HG03565 (cell line): ENCODE measurements around the gene HDAC1.
"Not testable (repeated sequence)": the region's sequence is repeated elsewhere in the genome, so short reads cannot be mapped to it uniquely, and the experiment has no call there.

ENCODE experiments used
- ATAC-seq: cut with Tn5 transposase; IDR thresholded peaks from one replicate; pipeline ENCODE4 v1.9.1; 2021; ENCODE audit warnings: mild to moderate bottlenecking, moderate library complexity; ENCODE audit not compliant: unreplicated experiment

Gene HDAC1

DNA sequence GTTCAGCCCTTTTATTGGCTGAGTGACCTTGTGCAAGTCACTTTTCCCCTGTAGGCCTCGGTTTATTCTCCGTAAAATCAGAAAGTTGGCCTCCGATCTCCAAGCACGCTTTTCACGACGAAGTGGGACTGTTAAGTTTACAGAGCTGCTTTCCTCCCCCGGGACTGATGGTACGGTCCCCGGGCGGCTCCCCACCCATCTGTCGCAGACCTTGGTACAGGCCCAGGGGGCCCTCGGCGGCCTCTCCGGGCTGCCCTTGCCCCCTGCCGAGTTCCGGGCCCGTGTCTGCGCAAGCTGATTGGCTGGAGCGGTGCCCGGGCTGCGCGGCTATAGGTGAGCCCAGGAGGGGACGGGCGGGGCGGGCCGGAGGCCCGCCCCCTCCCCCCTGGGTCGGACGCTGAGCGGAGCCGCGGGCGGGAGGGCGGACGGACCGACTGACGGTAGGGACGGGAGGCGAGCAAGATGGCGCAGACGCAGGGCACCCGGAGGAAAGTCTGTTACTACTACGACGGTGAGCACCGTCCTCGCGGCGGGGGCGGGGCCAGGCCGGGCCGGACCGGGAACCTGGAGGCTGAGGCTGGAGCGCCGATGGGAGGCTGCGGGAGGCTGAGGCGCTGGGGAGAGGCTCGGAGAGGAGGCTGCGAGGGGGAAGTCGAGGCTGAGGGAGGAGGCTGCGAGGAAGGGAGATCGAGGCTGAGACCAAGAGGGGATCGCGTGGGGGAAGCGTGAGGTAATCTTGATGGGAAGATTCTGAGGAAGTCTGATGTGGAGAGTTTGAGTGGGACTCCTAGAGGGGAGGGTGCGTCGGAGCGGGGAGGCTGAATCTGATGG lies at the start of gene HDAC1:
Gene HDAC1 (plus strand): TSS at position 376 of the 831 bp plus-strand sequence. CDS start 87 bp downstream, at position 463.
- ATAC-seq: peak; percentile 96

DNA sequence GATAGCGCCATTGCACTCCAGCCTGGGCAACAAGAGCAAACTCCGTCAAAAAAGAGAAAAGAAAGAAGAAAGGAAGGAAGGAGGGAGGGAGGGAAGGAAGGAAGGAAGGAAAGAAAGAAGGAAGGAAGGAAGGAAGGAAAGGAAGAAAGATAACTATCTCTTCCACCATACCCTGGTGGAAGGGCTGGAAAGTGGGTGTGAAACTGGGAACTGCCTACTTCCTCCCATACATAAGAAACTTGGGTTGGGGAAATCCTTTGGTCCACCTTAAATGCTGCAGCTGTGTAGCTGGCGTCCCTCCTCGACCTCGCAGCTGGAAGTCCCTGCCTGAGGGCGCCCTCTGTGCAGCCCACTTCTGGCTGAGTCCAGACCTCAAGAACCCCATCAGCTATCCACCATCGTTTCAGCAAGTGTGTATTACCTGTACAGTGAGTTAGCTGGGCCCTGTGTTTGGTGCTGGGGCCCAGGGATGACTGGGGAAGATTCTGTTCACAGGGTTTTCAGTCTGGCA lies 49.5 kb upstream of the HDAC1 start:
- no peak for ATAC-seq

DNA sequence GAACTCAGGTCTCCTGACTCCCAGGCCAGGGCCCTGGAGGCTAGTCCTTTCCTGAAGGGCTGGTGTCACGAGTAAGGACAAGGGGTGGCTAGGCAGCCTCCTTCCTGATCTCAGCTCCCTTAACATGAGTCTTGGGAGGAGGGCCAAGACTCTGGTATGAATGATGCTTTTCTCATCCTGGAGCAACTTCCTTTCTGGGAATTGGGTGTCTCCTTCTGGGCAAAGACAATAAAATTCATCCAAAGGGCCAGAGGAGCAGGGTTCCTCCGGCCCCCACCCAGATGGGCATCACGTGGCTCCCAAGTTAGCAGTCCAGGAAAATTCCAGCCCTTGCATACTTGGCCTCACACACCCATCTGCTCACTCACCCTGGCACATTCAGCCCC lies 45.0 kb upstream of the HDAC1 start, which contains the start of gene FAM167B:
Gene FAM167B (plus strand): TSS at position 335 of the 386 bp plus-strand sequence. CDS start 200 bp downstream, outside the sequence.
- ATAC-seq: no peak

DNA sequence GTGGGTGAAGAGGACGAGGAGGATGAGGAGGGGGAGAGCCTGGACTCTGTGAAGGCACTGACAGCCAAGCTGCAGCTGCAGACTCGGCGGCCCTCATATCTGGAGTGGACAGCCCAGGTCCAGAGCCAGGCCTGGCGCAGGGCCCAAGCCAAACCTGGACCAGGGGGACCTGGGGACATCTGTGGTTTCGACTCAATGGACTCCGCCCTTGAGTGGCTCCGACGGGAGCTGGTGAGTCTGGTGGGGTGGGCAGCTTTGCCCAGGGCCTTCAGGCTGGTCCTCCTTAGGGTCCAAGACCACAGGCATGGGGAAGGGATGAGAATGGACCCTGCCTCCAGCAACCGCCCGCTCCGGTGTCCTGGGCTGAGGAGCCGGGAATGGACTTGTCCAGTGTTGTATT lies 44.4 kb upstream of the HDAC1 start:
- ATAC-seq: no peak

DNA sequence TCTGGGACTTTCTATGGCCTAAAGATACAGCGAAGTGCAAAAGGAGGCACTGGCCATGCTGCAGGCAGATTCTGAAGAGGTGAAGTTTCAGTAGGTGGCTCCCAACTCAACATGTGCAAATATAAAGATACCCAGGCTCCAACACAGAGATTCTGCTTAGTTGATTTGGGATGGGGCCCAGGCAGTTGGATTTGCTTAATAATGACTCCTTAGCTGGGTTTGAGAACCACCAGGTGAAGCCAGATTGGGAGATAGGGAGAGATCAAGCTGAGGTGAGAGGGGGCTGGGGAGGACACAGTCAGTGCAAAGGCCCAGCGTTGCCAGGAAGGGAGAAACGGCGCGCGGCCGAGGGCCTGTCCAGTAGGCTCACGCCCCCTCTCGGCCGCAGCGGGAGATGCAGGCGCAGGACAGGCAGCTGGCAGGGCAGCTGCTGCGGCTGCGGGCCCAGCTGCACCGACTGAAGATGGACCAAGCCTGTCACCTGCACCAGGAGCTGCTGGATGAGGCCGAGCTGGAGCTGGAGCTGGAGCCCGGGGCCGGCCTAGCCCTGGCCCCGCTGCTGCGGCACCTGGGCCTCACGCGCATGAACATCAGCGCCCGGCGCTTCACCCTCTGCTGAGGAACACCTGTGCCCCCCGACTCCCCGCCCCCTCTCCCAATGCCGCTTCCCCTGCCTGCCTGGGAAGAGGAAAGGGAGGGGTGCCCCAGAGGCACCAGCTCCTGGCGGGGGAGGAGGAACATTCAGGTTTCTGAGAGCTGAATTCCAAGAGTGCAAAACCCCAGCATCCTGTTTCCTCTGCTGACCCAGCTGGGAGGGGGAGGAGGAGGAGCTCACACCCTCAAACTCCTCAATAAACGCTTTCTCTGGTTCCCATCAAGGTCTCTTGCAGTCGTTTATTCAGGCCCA lies 43.6 kb upstream of the HDAC1 start:
- no peak for ATAC-seq

DNA sequence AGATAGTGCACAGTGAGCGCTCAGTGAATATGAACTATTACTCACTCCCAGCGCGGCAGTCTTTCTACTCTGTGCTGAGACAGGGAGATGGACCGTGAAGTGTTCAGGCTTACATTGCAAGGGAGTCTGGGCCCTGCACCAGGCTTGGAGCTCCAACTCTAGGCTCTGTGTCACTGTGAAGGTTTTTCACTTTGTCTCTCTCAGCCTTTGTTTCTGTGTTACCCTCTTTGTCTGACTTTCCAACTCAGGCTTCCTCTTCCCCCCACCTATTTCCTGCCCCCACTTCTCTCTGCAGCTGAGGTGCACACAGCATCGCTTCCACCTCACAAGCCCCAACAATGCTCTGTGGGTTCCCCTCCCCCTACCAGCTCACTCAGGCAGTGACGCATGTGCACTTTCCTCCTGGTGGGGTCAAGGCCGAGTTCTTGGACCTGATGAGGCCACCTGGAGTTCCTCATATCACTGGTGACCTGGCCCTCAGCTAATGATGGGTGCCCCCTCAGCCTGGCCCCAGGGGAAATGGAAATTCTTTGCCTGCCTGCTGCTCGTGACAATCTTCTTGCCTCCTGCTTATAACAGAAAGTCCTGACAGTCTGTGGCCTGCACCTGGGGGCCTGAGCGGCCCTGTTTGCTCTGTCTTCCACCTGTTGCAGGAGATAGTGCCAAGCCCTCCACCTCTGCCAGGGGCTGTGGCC lies 41.9 kb upstream of the HDAC1 start:
- ATAC-seq: peak; percentile 35

DNA sequence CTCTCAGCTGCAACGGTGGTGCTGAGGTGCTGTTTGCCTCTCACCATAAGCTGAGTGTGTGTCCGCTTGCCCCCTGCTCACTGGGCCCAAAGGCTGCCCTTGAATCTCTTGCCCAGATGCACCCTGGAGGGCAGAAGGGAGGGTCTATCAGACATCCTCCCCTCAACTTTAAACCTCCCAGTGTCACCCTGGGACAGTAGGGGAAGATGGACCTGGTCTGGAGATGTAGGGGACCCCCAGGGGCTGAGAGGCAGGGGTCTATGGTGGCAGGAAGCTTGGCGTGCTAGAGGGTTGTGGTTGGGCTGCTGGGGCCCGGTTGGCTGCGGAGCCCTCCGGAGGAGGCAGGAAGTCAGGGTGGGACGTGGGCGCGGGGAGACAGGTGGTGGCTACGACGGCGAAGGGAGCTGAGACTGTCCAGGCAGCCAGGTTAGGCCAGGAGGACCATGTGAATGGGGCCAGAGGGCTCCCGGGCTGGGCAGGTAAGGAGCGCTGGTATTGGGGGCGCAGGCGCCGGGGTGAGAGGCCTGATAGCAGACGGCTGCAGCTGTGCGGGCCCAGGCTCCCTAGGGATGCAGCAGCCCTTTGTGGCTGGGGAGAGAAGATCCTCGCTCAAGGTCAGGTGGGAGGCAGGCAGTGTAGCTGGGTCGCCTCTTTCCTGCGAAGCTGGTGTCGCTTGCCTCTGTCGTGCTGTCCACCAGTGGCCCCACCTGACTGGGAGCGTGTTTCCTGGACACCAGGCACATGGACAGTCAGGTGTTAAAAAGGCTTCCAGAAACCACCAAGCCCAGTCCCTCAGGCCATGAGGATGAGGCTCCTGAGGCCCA lies 40.8 kb upstream of the HDAC1 start, which contains the start of gene LCK:
Gene LCK (plus strand): TSS at position 373 of the 824 bp plus-strand sequence. CDS start 23,065 bp downstream, outside the sequence.
- no peak for ATAC-seq

DNA sequence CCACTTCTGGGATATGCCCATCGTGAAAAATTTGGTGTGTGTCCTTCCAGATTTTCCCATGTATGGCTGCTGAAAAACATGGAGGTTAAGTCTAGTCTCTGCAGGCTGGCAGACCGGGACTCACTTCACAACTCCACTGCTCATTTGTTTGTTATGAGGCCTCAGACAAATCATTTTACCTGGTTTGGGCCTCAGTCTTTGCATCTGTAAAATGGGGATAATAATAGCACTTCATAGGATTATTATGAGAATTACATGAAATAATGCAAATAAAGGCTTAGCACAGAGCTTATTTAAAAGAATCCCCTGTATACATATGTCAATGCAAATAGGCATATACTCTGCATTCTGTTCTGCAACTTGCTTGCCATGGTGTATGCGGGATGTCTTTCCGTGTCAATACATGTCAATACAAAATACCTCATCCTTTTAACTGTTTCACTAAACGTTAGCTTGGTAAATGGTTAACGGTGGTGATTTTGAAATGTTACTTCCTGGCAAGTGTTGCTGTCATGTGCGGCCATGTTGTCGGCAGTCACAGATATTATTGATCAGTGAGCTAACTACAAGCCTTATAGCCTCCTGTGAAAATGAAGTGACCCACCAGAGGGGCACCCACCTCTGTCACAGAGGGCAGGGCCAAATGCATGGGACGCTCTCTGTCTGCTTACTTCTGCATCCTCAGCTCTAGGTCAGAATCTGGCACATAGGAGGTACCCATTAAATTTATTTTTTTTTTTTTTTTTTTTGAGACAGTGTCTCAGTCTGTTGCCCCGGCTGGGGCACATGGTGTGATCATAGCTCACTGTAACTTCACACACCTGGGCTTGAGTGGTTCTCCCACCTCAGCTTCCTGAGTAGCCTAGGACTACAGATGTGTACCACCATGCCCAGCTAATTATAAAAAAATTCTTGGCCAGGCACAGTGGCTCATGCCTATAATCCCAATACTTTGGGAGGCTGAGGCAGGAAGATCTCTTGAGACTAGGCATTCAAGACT lies 36.5 kb upstream of the HDAC1 start:
- ATAC-seq: no peak

DNA sequence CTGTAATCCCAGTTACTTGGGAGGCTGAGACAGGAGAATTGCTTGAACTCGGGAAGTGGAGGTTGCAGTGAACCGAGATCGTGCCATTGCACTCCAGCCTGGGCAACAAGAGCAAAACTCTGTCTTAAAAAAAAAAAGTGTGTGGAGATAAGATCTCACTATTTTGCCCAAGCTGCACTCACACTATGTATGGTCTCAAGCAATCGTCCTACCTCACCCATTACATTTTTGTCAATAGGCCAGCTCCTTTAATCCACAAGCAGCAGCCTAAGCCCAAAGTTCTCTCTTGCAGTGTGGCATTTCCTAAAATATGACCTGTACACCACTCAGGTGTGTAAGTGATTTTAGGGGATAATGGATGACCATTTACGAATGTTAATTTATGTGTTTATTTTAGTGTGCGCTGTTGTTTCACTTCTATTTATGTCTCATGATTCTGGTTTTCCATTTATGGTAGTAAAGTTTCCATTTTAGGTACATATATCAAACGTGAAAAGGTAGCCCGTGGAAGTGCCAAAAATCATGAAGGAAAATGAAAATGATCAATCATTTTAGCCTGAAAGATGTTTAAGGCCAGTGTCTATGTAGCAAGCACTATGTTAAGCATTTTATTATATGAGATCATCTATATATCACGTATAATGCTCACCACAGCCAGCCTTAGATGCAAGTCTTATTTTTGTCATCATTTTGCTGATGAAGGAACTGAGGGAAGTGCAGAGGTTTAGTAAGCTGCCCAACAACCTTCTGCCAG lies 35.2 kb upstream of the HDAC1 start:
- ATAC-seq: no peak

DNA sequence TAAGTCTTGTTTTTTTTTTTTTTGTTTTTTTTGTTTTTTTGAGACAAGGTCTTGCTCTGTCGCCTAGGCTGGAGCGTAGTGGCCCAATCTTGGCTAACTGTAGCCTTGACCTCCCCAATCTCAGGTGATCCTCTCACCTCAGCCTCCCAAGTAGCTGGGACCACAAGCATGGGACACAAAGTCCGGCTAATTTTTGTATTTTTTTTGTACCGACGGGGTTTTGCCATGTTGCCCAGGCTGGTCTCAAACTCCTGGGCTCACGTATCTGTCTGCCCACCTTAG lies 34.7 kb upstream of the HDAC1 start:
- ATAC-seq: no peak

DNA sequence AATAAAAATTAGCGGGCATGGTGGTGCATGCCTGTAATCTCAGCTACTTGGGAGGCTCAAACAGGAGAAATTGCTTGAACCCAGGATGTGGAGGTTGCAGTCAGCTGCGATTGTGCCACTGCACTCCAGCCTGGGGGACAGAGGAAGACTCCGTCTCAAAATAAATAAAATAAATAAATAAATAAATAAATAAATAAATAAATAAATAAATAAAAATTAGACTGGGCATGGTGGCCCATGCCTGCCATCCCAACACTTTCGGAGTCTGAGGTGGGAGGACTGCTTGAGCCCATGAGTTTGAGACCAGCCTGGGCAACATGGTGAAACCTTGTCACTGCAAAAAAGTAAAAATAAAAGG lies 28.7 kb upstream of the HDAC1 start:
- ATAC-seq: not testable (repeated sequence)

DNA sequence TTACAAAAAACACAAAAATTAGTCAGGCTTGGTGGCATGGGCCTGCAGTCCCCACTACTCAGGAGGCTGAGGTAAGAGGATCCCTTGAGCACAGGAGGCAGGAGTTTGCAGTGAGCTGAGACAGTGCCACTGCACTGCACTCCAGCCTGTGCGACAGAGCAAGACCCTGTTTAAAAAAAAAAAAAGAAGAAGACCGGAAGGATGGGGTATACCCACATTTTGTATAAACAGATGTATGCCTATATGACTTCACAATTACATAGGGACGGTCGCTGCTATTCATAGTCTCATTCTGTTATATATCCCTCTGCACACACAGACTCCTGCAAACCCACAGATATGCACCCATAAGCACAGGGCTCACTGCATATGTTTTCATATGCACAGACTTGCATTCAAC lies 28.1 kb upstream of the HDAC1 start:
- ATAC-seq: no peak

DNA sequence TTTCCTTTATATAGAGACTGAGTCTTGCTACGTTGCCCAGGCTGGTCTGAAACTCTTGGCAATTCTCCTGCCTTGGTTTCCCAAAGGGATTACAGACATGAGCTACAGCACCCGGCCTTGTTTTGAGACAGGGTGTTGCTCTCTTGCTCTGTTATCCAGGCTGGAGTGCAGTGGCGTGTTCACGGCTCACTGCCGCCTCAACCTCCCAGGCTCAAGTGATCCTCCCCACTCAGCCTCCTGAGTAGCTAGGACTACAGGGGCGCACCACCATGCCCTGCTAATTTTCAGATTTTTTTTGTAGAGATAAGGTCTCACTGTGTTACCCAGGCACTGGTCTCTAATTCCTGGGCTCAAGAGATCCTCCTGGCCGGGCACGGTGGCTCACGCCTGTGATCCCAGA lies 26.0 kb upstream of the HDAC1 start:
- ATAC-seq: no peak

DNA sequence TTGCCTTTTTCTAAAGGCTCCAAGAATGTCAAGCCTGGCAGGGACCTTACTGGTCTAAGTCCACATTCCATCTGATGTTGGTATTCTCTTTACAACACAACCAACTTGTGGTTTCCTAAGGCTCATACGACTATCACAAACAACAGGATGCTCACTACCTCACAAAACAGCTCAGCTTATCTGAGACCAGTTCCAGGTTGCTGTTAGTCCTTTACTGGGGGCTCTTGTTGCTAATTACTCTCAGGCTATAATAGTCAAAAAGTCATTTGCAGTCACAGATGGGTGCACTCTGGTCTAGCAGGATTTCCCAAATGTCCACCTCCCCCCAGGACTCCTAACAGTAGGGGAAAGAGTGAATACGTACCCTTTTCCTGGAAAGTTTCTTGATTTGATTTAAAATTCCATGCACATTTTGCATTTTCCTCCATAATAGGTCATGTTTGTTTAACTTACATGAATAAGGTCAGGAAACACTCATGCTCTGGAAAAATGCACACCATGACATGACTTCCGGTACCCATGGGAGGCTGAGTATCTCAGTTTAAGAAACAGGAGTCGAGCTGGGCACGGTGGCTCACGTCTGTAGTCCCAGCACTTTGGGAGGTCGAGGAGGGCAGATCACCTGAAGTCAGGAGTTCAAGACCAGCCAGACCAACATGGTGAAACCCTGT lies 24.8 kb upstream of the HDAC1 start:
- no peak for ATAC-seq

DNA sequence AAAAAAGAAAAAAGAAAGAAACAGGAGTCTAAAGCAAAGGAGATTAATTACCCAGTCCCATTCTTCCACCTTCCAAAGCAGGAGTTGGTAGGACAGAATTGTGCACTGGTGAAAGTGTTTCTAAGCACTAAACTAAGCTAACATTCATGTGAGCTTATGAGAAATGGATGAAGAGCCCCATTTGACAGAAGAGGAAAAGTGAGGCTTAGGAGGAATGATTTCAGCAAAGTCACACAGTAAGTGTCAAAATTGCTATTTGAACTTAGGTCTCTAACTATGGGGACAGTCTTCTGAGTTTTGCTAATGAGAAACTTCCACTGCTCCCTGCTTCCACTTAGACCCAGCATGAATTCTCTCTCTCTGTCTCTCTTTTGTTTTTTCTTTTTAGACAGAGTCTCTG lies 22.1 kb upstream of the HDAC1 start:
- no peak for ATAC-seq

DNA sequence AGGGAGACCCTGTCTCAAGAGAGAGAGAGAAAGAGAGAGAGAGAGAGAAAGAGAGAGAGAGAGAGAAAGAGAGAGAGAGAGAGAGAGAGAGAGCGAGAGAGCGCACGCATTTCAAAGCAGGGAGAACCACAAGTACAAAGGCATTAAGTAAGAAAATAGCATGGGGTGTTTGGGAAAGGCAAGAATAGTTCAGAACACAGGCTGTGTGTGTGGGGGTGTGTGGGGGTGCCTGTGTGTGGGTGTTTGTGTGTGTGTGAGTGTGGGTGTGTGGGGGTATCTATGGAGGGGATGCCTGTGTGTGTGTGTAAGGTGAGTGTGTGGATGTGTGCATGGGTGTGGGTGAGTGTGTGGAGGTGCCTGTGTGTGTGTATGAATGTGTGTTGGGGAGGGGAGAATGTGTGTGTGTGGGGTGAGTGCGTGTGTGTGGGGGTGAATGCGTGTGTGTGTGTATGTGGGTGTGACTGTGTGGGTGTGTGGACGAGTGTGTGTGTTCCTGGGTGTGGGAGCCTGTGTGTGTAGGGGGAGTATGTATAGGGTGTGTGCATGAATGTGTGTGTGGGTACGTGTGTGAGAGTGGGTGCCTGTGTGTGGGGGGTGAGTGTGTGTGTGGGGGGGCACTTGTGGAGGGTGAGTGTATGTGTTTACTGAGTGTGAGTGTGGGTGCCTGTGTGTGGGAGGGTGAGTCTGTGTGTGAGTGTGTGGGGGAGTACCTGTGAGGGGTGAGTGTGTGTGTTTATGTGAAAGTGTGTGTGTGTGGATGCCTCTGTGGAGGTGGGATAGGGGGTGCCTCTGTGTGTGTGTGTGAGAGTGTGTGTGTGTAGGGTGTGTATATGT lies 19.1 kb upstream of the HDAC1 start:
- no peak for ATAC-seq
